HEK293 (cell line): ENCODE results near the gene C16orf82.

Source experiments
- GLIS2 ChIP-seq: fragments of 450-650 bp; formaldehyde crosslinking; IDR thresholded peaks from 2 replicates; pipeline ENCODE4 v1.5.1; 2016; ENCODE audit warnings: missing biosample characterization, missing genetic modification characterization
- PRDM1 ChIP-seq: fragments of 450-650 bp; formaldehyde crosslinking; IDR thresholded peaks from 2 replicates; pipeline ENCODE4; 2016; ENCODE audit warnings: missing biosample characterization, missing genetic modification characterization
- PRDM4 ChIP-seq: fragments of 450-650 bp; formaldehyde crosslinking; IDR thresholded peaks from 2 replicates; pipeline ENCODE4 v1.5.1; 2017; ENCODE audit warnings: missing biosample characterization, missing genetic modification characterization
- ZNF10 ChIP-seq: fragments of 450-650 bp; formaldehyde crosslinking; IDR thresholded peaks from 2 replicates; pipeline ENCODE4 v1.5.1; 2017; ENCODE audit warnings: missing biosample characterization, missing genetic modification characterization
- ZNF174 ChIP-seq: fragments of 450-650 bp; formaldehyde crosslinking; IDR thresholded peaks from 2 replicates; pipeline ENCODE4 v1.5.0; 2017; ENCODE audit warnings: missing biosample characterization, mild to moderate bottlenecking, missing genetic modification characterization
- ZNF561 ChIP-seq: fragments of 450-650 bp; IDR thresholded peaks from 2 replicates; pipeline ENCODE4 v1.5.1; 2018; ENCODE audit warnings: missing biosample characterization, missing genetic modification characterization, borderline replicate concordance
- ZNF785 ChIP-seq: fragments of 450-650 bp; formaldehyde crosslinking; IDR thresholded peaks from 2 replicates; pipeline ENCODE4 v1.5.1; 2016; ENCODE audit warnings: missing biosample characterization, missing genetic modification characterization
- TF ChIP-seq, protein P1 (sequence below): fragments of 450-650 bp; formaldehyde crosslinking; IDR thresholded peaks from 2 replicates; pipeline ENCODE4 v1.5.1; 2016; ENCODE audit warnings: missing biosample characterization, missing genetic modification characterization
- TF ChIP-seq, protein P2 (sequence below): fragments of 450-650 bp; formaldehyde crosslinking; IDR thresholded peaks from 2 replicates; pipeline ENCODE4 v1.5.1; 2016; ENCODE audit warnings: missing biosample characterization, missing genetic modification characterization
- TF ChIP-seq, protein P3 (sequence below): sonication (generic); formaldehyde crosslinking; IDR thresholded peaks from 2 replicates; pipeline ENCODE4 v1.8.1; 2022; ENCODE audit warnings: mild to moderate bottlenecking, moderate library complexity, missing genetic modification reagents

- TF ChIP-seq PRDM1 (tag by site-specific recombination) = no peak
- TF ChIP-seq ZNF174 (tag by site-specific recombination) = no peak
- TF ChIP-seq, protein P1, sequence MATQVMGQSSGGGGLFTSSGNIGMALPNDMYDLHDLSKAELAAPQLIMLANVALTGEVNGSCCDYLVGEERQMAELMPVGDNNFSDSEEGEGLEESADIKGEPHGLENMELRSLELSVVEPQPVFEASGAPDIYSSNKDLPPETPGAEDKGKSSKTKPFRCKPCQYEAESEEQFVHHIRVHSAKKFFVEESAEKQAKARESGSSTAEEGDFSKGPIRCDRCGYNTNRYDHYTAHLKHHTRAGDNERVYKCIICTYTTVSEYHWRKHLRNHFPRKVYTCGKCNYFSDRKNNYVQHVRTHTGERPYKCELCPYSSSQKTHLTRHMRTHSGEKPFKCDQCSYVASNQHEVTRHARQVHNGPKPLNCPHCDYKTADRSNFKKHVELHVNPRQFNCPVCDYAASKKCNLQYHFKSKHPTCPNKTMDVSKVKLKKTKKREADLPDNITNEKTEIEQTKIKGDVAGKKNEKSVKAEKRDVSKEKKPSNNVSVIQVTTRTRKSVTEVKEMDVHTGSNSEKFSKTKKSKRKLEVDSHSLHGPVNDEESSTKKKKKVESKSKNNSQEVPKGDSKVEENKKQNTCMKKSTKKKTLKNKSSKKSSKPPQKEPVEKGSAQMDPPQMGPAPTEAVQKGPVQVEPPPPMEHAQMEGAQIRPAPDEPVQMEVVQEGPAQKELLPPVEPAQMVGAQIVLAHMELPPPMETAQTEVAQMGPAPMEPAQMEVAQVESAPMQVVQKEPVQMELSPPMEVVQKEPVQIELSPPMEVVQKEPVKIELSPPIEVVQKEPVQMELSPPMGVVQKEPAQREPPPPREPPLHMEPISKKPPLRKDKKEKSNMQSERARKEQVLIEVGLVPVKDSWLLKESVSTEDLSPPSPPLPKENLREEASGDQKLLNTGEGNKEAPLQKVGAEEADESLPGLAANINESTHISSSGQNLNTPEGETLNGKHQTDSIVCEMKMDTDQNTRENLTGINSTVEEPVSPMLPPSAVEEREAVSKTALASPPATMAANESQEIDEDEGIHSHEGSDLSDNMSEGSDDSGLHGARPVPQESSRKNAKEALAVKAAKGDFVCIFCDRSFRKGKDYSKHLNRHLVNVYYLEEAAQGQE = no peak
- TF ChIP-seq, protein P2, sequence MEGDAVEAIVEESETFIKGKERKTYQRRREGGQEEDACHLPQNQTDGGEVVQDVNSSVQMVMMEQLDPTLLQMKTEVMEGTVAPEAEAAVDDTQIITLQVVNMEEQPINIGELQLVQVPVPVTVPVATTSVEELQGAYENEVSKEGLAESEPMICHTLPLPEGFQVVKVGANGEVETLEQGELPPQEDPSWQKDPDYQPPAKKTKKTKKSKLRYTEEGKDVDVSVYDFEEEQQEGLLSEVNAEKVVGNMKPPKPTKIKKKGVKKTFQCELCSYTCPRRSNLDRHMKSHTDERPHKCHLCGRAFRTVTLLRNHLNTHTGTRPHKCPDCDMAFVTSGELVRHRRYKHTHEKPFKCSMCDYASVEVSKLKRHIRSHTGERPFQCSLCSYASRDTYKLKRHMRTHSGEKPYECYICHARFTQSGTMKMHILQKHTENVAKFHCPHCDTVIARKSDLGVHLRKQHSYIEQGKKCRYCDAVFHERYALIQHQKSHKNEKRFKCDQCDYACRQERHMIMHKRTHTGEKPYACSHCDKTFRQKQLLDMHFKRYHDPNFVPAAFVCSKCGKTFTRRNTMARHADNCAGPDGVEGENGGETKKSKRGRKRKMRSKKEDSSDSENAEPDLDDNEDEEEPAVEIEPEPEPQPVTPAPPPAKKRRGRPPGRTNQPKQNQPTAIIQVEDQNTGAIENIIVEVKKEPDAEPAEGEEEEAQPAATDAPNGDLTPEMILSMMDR = no peak
- no peak for TF ChIP-seq ZNF785 (tag by site-specific recombination)
- no peak for TF ChIP-seq ZNF10 (tag by site-specific recombination)
- TF ChIP-seq, protein P3, sequence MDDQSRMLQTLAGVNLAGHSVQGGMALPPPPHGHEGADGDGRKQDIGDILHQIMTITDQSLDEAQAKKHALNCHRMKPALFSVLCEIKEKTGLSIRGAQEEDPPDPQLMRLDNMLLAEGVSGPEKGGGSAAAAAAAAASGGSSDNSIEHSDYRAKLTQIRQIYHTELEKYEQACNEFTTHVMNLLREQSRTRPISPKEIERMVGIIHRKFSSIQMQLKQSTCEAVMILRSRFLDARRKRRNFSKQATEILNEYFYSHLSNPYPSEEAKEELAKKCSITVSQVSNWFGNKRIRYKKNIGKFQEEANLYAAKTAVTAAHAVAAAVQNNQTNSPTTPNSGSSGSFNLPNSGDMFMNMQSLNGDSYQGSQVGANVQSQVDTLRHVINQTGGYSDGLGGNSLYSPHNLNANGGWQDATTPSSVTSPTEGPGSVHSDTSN (CRISPR knock-in tag) = no peak
- no peak for TF ChIP-seq ZNF561
- no peak for TF ChIP-seq GLIS2 (tag by site-specific recombination)
- no peak for TF ChIP-seq PRDM4 (tag by site-specific recombination)
Observed at GRCh38 chr16:27109666-27110523, 43.2 kb downstream of the C16orf82 start.
